Measurements from ENCODE around the gene CGREF1.
"Not testable (repeated sequence)": the region's sequence is repeated elsewhere in the genome, so short reads cannot be mapped to it uniquely, and the experiment has no call there.

Gene CGREF1

DNA sequence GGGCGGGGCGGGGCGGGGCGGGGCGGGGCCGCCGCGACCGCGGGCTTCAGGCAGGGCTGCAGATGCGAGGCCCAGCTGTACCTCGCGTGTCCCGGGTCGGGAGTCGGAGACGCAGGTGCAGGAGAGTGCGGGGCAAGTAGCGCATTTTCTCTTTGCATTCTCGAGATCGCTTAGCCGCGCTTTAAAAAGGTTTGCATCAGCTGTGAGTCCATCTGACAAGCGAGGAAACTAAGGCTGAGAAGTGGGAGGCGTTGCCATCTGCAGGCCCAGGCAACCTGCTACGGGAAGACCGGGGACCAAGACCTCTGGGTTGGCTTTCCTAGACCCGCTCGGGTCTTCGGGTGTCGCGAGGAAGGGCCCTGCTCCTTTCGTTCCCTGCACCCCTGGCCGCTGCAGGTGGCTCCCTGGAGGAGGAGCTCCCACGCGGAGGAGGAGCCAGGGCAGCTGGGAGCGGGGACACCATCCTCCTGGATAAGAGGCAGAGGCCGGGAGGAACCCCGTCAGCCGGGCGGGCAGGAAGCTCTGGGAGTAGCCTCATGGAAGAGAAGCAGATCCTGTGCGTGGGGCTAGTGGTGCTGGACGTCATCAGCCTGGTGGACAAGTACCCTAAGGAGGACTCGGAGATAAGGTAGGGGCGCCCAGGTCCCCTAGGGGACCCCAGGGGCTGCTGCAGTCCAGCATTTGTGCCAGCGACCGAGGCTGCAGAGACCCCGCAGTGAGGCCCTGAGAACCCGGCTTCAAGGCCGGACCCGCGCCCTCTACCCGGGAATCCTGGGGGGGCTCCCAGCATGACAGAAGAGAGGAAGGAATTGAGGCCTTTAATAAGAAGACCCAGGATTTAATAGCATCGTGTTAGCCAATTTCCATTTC is 32.0 kb downstream of the CGREF1 start, which contains the start of gene KHK:
KHK (plus strand) TSS at position 49 of the 870 bp plus-strand sequence; CDS start at position 537, 488 bp downstream.
- no peak for DNase-seq

DNA sequence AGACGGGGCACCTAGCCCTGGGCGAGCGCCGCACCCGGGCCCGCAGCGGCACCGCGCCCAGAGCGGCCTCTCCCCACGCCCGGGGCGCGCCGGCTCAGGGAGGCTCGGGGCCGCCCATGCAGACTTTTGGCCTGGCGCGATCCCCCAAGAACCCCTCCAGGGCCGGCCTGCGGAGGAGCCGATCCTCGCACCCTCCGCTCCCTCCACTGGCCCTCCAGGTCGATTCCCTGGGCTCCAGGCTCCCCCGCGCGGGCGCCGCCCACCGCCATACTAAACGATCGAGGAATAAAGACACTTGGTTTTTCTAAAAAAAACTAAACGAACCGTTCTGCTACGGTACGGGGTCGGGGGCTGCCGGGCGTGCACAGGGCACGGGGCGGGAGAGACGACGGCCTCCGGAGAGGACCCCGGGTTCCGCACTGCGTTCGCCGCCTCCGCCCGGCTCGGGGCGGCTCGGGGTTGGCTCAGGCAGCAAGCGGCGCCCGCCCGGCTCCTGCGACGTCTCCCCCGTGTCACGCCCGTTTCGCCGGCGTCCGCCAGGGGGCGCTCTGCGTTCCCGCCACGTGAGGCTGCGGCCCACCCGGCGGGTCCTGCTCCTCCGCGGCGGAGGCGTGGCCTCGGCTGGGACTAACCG is 32.7 kb downstream of the CGREF1 start:
- peak; percentile 80 for DNase-seq

DNA sequence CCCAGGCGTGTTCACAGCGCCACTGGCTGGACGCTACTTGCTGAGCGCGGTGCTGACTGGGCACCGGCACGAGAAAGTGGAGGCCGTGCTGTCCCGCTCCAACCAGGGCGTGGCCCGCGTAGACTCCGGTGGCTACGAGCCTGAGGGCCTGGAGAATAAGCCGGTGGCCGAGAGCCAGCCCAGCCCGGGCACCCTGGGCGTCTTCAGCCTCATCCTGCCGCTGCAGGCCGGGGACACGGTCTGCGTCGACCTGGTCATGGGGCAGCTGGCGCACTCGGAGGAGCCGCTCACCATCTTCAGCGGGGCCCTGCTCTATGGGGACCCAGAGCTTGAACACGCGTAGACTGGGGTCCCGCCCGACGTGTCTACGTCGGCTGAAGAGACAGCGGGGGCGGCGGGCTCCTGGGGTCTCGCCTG is 33.2 kb downstream of the CGREF1 start:
- DNase-seq = no peak

DNA sequence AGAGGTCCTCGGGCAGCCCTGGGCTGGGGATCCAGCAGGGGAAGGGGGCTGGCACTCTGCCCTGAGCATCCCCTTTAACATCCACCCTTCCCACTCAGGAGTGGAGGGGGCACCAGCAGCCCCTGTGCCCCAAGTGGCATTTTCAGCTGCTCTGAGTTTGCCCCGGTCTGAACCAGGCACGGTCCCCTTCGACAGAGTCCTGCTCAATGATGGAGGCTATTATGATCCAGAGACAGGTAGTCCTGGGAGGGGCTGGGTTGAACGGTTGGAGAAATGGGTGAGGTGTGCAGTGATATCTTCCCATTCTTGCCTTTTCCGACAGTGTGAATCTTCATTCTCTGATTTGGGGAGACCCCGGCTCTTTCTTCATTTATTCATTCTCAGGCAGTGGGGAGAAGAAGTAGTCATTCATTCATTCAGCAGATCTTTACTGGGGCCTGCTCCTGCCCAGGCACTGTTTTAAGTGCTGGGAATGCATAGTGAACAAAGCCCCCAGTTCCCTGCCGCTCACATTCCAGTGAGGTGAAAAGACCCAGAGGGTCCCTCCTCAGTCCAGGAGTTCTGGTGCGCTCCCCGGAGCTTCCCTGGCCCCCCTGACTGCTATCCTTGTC is 33.8 kb downstream of the CGREF1 start:
- no peak for DNase-seq

DNA sequence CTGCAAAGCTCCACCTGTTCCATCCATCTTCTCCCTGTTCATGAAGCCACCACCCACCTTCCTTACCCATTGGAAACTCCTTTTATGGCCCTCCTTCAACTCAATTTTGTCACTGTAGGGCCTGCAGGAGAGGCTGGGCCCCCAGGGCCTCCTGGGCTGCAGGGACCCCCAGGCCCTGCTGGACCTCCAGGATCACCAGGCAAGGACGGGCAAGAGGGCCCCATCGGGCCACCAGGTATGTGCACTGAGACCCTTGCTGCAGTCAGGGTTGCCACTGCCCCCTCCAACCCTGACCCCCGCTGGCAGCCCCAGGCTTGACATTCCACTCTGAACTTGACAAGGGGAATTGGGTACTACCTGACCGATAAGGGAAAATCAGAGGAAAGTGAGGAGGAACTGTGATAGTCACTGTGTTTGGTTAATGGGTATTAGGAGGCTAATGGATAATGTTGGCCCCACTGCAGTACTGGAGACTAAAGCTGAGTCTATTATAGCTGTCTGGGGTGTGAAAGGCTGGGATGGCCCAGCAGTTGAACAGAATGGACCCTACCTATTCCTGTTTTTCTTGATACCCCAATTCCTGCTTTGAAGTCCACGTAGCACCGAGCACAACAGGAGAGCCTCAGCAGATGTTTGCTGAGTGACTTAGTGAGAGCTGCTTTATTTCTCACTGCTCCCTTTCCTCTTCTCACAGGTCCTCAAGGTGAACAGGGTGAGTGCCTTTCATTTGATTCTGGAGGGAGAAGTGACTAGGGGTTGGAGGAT is 34.4 kb downstream of the CGREF1 start:
- DNase-seq = no peak

DNA sequence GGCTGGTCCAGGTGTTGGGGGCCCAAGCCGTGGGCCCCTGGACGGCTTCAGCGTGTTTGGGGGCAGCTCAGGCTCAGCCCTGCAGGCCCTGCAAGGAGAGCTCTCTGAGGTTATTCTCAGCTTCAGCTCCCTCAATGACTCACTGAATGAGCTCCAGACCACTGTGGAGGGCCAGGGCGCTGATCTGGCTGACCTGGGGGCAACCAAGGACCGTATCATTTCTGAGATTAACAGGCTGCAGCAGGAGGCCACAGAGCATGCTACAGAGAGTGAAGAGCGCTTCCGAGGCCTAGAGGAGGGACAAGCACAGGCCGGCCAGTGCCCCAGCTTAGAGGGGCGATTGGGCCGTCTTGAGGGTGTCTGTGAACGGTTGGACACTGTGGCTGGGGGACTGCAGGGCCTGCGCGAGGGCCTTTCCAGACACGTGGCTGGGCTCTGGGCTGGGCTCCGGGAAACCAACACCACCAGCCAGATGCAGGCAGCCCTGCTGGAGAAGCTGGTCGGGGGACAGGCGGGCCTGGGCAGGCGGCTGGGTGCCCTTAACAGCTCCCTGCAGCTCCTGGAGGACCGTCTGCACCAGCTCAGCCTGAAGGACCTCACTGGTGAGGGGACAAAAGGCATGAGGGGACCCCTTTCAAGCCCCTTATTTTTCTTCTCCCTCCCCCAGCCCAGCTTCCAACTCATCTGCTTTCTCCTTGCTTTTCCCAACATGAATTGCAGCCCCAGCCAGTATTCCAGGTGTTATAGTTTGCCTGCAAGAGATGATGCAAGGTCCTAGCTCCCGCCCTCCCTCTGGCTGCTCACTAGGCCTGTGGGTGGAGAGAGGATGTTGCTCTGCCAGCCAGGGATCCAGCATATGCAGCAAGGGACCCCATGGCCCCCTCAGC is 35.3 kb downstream of the CGREF1 start:
- DNase-seq = no peak

DNA sequence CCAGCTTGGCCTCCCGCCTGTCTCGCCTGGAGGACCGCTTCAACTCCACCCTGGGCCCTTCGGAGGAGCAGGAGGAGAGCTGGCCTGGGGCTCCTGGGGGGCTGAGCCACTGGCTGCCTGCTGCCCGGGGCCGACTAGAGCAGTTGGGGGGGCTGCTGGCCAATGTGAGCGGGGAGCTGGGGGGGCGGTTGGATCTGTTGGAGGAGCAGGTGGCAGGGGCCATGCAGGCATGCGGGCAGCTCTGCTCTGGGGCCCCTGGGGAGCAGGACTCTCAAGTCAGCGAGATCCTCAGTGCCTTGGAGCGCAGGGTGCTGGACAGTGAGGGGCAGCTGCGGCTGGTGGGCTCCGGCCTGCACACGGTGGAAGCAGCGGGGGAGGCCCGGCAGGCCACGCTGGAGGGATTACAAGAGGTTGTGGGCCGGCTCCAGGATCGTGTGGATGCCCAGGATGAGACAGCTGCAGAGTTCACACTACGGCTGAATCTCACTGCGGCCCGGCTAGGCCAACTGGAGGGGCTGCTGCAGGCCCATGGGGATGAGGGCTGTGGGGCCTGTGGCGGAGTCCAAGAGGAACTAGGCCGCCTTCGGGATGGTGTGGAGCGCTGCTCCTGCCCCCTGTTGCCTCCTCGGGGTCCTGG is 36.0 kb downstream of the CGREF1 start:
- DNase-seq = no peak

DNA sequence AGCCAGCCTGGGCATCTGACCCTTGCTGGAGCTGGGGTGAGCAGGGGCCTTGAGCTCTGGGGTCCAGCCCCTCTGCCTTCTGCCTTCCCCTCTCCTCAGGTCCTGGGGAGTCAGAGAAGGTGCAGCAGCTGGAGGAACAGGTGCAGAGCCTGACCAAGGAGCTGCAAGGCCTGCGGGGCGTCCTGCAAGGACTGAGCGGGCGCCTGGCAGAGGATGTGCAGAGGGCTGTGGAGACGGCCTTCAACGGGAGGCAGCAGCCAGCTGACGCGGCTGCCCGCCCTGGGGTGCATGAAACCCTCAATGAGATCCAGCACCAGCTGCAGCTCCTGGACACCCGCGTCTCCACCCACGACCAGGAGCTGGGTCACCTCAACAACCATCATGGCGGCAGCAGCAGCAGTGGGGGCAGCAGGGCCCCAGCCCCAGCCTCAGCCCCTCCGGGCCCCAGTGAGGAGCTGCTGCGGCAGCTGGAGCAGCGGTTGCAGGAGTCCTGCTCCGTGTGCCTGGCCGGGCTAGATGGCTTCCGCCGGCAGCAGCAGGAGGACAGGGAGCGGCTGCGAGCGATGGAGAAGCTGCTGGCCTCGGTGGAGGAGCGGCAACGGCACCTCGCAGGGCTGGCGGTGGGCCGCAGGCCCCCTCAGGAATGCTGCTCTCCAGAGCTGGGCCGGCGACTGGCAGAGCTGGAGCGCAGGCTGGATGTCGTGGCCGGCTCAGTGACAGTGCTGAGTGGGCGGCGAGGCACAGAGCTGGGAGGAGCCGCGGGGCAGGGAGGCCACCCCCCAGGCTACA is 36.8 kb downstream of the CGREF1 start:
- no peak for DNase-seq

DNA sequence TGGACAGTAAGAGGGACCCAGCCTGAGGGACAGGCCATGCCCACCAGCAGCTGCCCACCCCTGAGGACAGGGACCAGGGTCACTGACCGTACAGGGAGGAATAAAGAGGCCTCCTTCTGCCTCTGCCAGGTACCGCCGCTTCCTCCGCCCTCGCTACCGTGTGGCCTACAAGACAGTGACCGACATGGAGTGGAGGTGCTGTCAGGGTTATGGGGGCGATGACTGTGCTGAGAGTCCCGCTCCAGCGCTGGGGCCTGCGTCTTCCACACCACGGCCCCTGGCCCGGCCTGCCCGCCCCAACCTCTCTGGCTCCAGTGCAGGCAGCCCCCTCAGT is 38.4 kb downstream of the CGREF1 start:
- DNase-seq = no peak

DNA sequence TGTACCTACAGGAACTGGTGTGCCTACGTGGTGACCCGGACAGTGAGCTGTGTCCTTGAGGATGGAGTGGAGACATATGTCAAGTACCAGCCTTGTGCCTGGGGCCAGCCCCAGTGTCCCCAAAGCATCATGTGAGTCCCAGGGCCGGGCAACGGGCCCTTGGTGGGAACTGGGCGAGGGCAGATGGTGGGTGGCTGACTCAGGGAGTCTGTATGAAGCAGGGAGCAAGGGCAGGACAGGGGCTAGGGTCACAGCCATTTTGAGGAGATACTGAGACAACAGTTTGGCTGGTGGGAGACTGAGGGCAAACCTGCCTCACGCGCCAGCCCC is 38.8 kb downstream of the CGREF1 start:
- no peak for DNase-seq

DNA sequence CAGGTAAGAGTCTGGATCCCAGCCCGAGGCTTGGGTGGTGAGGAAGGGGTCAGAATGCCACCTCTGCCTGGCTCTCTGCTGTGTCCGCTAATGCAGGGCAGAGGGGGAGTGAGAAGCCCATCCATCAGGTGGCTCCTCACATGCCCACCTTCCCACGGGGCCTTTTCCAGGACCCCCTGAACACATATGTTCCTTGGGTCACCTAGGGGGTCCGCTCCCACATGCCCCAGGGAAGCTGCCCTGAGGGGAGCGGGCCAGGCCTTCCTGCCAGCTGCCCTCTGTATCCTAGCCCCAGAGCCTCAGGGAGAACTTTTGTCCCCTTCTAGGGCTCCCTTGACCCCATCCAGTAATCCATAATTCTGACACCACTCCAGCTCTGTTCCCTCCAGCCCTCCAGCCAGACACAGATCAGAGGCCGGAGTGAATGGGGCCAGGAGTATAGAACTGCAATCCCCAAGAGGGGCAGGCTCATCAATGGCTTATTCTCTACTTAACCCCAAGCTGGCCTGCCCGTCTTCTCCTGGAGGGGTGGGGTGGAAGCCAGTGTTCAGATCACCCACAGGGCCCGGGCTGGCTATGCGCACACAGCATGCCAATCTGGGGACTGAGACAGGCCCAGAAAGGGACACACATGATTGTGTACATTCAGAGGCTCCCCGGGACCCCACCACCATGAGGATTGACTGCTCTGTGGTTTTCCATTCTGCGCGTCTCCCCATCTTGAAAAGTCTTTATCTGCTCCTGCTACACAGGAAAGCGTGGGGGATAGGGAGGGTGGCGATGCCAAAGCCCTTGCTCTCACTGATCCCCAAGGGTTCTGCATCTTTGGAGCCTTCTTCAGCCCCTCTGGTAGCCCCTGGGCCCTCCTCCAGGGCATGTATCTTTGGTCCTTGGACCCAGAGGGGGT is 39.4 kb downstream of the CGREF1 start:
- DNase-seq = no peak

DNA sequence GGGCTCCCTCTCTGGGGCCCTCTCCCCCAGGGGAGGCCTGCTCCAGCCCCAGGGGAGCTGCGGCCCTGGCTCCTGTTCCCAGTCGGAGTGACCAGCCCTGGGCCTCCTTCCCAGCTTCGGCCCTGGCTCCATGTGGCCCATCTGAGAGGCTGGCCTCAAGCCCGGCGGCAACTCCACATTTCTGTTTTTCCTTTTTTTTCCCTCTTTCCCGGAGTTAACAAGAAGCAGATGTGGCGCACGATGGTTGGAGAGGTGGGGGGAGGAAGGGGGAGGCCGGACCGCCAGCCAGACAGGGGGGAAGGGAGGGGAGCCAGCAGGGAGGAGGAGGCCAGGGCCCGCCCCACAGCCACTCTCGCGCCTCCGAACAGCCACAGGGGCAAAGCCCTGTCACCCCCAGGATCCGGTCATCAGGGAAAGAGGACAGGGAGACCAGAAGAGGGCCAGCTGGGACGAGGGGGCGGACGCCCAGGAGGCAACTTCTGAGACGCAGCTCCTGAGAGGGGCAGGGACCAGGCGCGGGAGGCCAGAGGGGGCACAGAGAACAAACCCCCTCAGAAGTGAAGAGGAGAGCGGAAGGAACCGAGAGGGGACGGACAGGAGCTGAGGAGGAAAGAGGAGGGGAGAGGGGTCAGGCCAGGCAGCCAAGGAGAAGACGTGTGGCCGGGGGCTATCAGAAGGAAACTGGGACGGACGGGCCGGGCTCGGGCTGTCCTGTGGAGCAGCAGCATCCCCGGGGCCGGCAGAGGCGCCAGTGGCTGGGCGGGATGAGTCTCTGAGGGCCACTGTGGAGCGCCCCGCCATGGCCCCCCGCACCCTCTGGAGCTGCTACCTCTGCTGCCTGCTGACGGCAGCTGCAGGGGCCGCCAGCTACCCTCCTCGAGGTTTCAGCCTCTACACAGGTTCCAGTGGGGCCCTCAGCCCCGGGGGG is 40.4 kb downstream of the CGREF1 start, which contains the start of gene EMILIN1:
EMILIN1 (plus strand) TSS at position 349 of the 928 bp plus-strand sequence; CDS start at position 800, 451 bp downstream.
- DNase-seq = no peak

DNA sequence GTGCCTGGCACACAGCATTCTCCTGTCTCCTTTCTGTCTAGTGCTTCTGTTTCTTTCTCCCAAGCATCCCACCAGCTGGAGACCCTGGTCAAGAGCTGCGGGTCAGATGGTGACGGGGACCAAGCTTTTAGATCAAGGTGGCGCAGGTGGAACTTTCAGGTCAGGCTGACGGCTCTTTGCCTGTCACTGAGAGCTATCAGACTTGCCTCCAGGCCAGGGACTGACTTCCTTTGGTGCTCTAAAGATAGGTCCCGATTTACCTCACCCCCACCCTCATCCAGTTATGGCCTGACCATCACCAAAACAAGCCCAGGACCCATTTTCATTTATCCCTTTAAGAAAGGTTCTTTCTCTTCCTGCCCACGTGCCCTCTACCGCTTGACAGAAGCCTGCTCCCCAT is 41.7 kb downstream of the CGREF1 start:
- no peak for DNase-seq

DNA sequence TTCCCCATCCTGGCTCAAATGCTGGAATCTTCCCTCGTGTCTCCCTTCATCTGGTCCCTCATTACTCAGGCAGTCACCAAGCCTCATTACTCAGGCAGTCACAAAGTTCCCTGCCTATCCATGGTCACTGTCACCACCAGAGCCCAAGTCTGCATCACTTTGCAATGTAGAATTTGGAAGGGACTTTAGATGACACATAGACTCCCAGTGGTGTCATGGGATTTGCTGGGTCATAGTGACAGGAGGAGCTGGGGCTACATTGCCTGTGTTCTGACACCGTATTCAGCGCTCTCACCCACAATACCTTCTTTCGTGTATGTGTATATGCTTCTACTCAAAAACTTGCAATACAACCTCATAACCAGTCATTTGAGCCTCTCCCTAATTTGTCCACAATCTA is 42.6 kb downstream of the CGREF1 start:
- no peak for DNase-seq

DNA sequence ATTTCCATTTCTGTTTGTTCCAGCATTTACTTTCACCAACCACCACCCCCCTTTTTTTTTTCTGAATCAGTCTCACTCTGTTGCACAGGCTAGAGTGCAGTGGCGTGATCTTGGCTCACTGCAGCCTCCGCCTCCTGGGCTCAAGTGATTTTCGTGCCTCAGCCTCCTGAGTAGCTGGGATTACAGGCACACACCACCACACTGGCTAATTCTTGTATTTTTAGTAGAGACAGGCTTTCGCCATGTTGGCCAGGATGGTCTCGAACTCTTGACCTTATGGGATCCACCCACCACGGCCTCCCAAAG is 43.4 kb downstream of the CGREF1 start:
- not testable (repeated sequence) for DNase-seq

DNA sequence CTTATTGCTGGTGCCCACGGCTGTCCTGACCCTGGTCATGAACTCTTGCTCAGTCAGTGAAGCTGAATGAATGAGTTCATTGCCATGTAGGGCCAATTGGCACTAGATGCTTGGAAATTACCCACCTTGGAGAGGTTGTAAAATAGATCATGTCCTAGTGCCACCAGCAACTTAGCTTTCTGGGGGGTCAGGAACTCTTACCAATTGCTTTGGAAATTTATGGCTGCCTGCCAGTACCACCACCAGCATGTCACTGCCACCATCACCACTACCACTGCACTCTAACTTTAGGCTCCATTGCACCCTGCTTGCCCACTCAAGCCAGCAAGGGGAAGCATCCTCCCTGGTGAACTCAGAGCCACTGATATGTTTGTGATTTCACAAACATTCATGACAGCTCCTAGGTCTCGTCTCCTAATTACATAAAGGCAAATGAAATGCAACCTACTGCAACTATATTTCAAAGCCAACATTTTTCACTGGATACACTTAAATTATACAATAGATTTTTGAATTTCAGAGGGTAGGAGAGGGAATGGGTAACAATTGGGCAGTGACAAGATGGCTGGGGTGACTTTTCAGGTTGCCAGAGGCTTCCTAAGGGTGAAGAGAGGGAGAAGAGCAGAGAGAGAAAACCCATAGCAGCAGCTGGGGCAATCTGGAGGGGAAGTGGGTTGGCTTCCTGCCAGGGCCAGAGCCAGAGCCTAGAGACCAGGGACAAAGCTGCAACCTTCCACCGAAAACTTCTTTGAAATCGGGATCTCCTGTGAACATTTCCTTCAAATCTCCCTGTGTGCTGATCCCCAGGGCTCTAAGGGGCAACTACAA is 44.0 kb downstream of the CGREF1 start:
- peak; percentile 50 for DNase-seq

DNA sequence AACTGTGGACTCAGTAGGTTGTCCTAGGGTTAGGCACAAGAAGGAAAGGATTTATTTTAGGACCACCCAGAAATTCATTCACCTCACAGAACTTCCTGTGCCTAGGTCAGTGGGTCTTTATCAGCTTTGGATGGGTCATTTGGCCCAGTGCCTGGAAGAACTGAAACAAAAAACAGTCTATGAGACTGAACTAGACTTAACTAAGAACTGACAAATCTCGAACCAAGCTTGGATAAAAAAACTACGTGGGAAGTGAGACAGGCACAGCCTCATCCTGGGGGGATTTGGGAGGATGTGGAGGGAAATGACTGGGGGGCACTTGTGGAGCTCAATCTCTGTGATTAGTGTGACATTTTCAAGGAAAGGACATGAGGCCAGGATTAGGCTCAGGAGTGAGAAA is 45.1 kb downstream of the CGREF1 start:
- DNase-seq = no peak

DNA sequence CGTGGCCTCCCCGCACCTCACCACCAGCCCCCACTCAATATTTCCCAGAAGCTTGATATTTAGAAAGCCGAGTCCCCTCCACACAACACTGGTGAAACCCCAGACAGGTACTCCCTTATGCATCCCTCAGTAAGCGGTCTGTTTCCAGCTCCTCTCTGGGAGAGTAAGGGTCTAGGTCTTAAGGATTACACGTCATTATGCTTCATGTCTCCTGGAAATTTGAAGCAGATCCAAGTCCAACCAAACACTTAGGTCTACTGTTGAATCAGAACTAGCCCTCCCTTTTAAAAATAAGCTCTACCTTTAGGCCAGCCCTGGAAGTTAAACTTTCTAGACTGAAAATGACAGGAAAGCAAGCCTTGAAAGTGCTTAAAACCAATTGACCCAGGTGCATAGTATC is 46.0 kb downstream of the CGREF1 start:
- no peak for DNase-seq

Measured in NCI-H1694 (cell line).